ENCODE data around the gene CCDC87. TPM values are rescaled to one million over a fixed set of nuclear protein-coding genes. Genes with fewer than 3 reads are reported as not detected.

Gene CCDC87
- total and polyA plus RNA-seq, 2 donors (not counting 3 experiments of a cell fraction or from before 2014, with no cell fraction given): 0.06 to 0.22 TPM

- H4K20me1 ChIP-seq (replicated peaks; ENCODE audit: control insufficient read depth, extremely low read depth, insufficient read depth, low read length): no peaks in the 10 kb centered on the region
- no peak for FAIRE-seq
- DNase-seq (ENCODE audit: low read depth, low spot score): no peak
- BruUV-seq (replicated peaks): no TSS peak
- ChIA-PET POLR2A (no interaction called here), CTCF (no interaction called here)
- no peaks in the 10 kb centered on the region for H3K9me1 ChIP-seq (replicated peaks; ENCODE audit: control insufficient read depth, extremely low read depth, insufficient read depth, low read length)
- H3K27ac ChIP-seq (ENCODE audit: insufficient read depth, low read depth, low read length): no peak overlapping the region
- no peaks in the 10 kb centered on the region for H3K9me3 ChIP-seq (replicated peaks; ENCODE audit: control insufficient read depth, insufficient read depth, low read length)
- no peak overlapping the region for H3K4me3 ChIP-seq (replicated peaks in 1 of 3; ENCODE audit: insufficient read depth in 1 of 3, low read depth in 1 of 3, low read length in 3 of 3)
- no peaks in the 10 kb centered on the region for H3K4me1 ChIP-seq (ENCODE audit: control insufficient read depth, extremely low read depth, insufficient read depth, low read length)
- H3K9ac ChIP-seq (replicated peaks; ENCODE audit: extremely low read depth, insufficient read depth, low read length): no peak overlapping the region
- no peak overlapping the region for H2AFZ ChIP-seq (ENCODE audit: low read depth, low read length)
- intact Hi-C loops (cut with micrococcal nuclease): no loop called here
- no peak for TF ChIP-seq EZH2 (IDR thresholded peaks at IDR 0.05; ENCODE audit: borderline replicate concordance, low read depth, low read length, severe bottlenecking)
- no peak for TF ChIP-seq JUN (IDR thresholded peaks at IDR 0.05; ENCODE audit: borderline replicate concordance, insufficient read depth, insufficient read length, low read depth)
- TF ChIP-seq GATA2 (IDR thresholded peaks at IDR 0.05; ENCODE audit: insufficient read depth, insufficient read length, low read depth, low read length): no peak
- TF ChIP-seq POLR2A (IDR thresholded peaks at IDR 0.05; ENCODE audit: low read depth, low read length): no peak
- TF ChIP-seq POLR2AphosphoS5 (IDR thresholded peaks at IDR 0.05; ENCODE audit: insufficient read depth, low read depth, low read length): no peak
- H3K27me3 ChIP-seq (ENCODE audit: control insufficient read depth in 2 of 2, insufficient read depth in 2 of 2, low read length in 2 of 2): no peaks in the 10 kb centered on the region
- H3K36me3 ChIP-seq (ENCODE audit: control insufficient read depth in 2 of 2, extremely low read depth in 1 of 2, insufficient read depth in 2 of 2, low read length in 2 of 2): peaks cover 2 to 17% of the 10 kb centered on the region in 2 experiments
- no peaks in the 10 kb centered on the region for H3K79me2 ChIP-seq (ENCODE audit: control insufficient read depth, insufficient read depth, low read length)
- dilution Hi-C loops (cut with MboI; ENCODE audit: extremely low pct_ligation_motif_present, low sequenced_read_pairs): no loop called here
- no peak overlapping the region for H3K4me2 ChIP-seq (ENCODE audit: insufficient read depth, low read length)
These were observed 11.3 kb upstream of the CCDC87 start for GRCh38 chr11:66604155-66604554.

GRCh38 chr11:66603072-66603471 lies 10.2 kb upstream of the CCDC87 start:
- BruUV-seq (replicated peaks): no TSS peak
- Histone ChIP-seq H2AFZ (ENCODE audit: low read depth, low read length) (no peak overlapping the region), H3K79me2 (ENCODE audit: control insufficient read depth, insufficient read depth, low read length) (no peaks in the 10 kb centered on the region), H3K4me2 (ENCODE audit: insufficient read depth, low read length) (no peak overlapping the region), H3K9ac (replicated peaks; ENCODE audit: extremely low read depth, insufficient read depth, low read length) (no peak overlapping the region), H3K9me3 (replicated peaks; ENCODE audit: control insufficient read depth, insufficient read depth, low read length) (no peaks in the 10 kb centered on the region), H3K9me1 (replicated peaks; ENCODE audit: control insufficient read depth, extremely low read depth, insufficient read depth, low read length) (no peaks in the 10 kb centered on the region), H3K4me1 (ENCODE audit: control insufficient read depth, extremely low read depth, insufficient read depth, low read length) (no peaks in the 10 kb centered on the region), H3K4me3 (replicated peaks in 1 of 3; ENCODE audit: insufficient read depth in 1 of 3, low read depth in 1 of 3, low read length in 3 of 3) (no peak overlapping the region), H3K27ac (ENCODE audit: insufficient read depth, low read depth, low read length) (no peak overlapping the region), H3K27me3 (ENCODE audit: control insufficient read depth in 2 of 2, insufficient read depth in 2 of 2, low read length in 2 of 2) (no peaks in the 10 kb centered on the region), H4K20me1 (replicated peaks; ENCODE audit: control insufficient read depth, extremely low read depth, insufficient read depth, low read length) (no peaks in the 10 kb centered on the region), H3K36me3 (ENCODE audit: control insufficient read depth in 2 of 2, extremely low read depth in 1 of 2, insufficient read depth in 2 of 2, low read length in 2 of 2) (peaks cover 2 to 17% of the 10 kb centered on the region in 2 experiments)
- TF ChIP-seq GATA2 (IDR thresholded peaks at IDR 0.05; ENCODE audit: insufficient read depth, insufficient read length, low read depth, low read length) (no peak), POLR2A (IDR thresholded peaks at IDR 0.05; ENCODE audit: low read depth, low read length) (no peak)
- DNase-seq (ENCODE audit: low read depth, low spot score) (no peak), FAIRE-seq (no peak)
- dilution Hi-C loops (cut with MboI; ENCODE audit: extremely low pct_ligation_motif_present, low sequenced_read_pairs): no loop called here
- ChIA-PET CTCF (interaction anchor here (2.5 kb wide), 1 partner anchor 25 kb away, joined by 5 read pairs; no protein-coding TSS in a partner anchor), POLR2A (interaction anchor here (1.3 kb wide), 1 partner anchor 14 kb away, joined by 3 read pairs; the partner anchor contains the start of gene RBM14)
- intact Hi-C loops (cut with micrococcal nuclease): no loop called here
